ENCODE results near the gene GARIN5A.

Gene GARIN5A

GRCh38 chr19:50516456-50516855 is 39.8 kb upstream of the GARIN5A start:
- TF ChIP-seq CTCF (IDR thresholded peaks at IDR 0.05; ENCODE audit: insufficient read depth, low read length) = no peak
- TF ChIP-seq SPI1 (IDR thresholded peaks at IDR 0.05; ENCODE audit: borderline replicate concordance, low read depth) = no peak
- TF ChIP-seq POLR2AphosphoS5 (IDR thresholded peaks at IDR 0.05; ENCODE audit: low read depth) = no peak
- Histone ChIP-seq H3K27me3 (ENCODE audit: insufficient read depth, poor library complexity, severe bottlenecking) (peaks cover 8% of the 10 kb centered on the region), H3K4me3 (replicated peaks; ENCODE audit: insufficient read depth, low read length) (no peak overlapping the region), H3K27ac (replicated peaks) (no peak overlapping the region)
- DNase-seq (ENCODE audit: low read depth in 1 of 2, low spot score in 1 of 2) = no peak

- H3K27ac ChIP-seq (replicated peaks) = no peak overlapping the region
These were observed 38.5 kb upstream of the GARIN5A start for GRCh38 chr19:50515168-50515561.

GRCh38 chr19:50514346-50515167 is 37.9 kb upstream of the GARIN5A start:
- TF ChIP-seq GABPA (IDR thresholded peaks at IDR 0.05; ENCODE audit: low read depth) (no peak), REST (IDR thresholded peaks at IDR 0.05; ENCODE audit: insufficient replicate concordance, low read depth) (no peak), CTCF (IDR thresholded peaks at IDR 0.05; ENCODE audit: insufficient read depth, low read length) (no peak), POLR2AphosphoS5 (IDR thresholded peaks at IDR 0.05; ENCODE audit: low read depth) (no peak), SPI1 (IDR thresholded peaks at IDR 0.05; ENCODE audit: borderline replicate concordance, low read depth) (no peak)
- H3K27ac ChIP-seq (replicated peaks) = no peak overlapping the region
- H3K27me3 ChIP-seq (ENCODE audit: insufficient read depth, poor library complexity, severe bottlenecking) = peaks cover 8% of the 10 kb centered on the region
- no peak for DNase-seq (ENCODE audit: low read depth in 1 of 2, low spot score in 1 of 2)
- no peak overlapping the region for H3K4me3 ChIP-seq (replicated peaks; ENCODE audit: insufficient read depth, low read length)

More at GRCh38 chr19:50515168-50515561, 38.5 kb upstream of the GARIN5A start:
- no peak for TF ChIP-seq REST (IDR thresholded peaks at IDR 0.05; ENCODE audit: insufficient replicate concordance, low read depth)
- DNase-seq (ENCODE audit: low read depth in 1 of 2, low spot score in 1 of 2) = no peak
- H3K27me3 ChIP-seq (ENCODE audit: insufficient read depth, poor library complexity, severe bottlenecking) = peaks cover 8% of the 10 kb centered on the region
- no peak overlapping the region for H3K4me3 ChIP-seq (replicated peaks; ENCODE audit: insufficient read depth, low read length)

GRCh38 chr19:50513746-50514345 is 37.2 kb upstream of the GARIN5A start, which contains the start of gene ASPDH:
Gene ASPDH, minus strand, starts transcription at chr19:50513913. Its CDS starts 90 bp downstream, at chr19:50513823.
- Histone ChIP-seq H3K27ac (replicated peaks) (no peak within 1 kb of the TSS), H3K4me3 (replicated peaks; ENCODE audit: insufficient read depth, low read length) (no peak within 1 kb of the TSS), H3K27me3 (ENCODE audit: insufficient read depth, poor library complexity, severe bottlenecking) (peaks cover 8% of the 10 kb centered on the region)
- TF ChIP-seq GABPA (IDR thresholded peaks at IDR 0.05; ENCODE audit: low read depth) (no peak), POLR2AphosphoS5 (IDR thresholded peaks at IDR 0.05; ENCODE audit: low read depth) (no peak), CTCF (IDR thresholded peaks at IDR 0.05; ENCODE audit: insufficient read depth, low read length) (no peak), REST (IDR thresholded peaks at IDR 0.05; ENCODE audit: insufficient replicate concordance, low read depth) (no peak), SPI1 (IDR thresholded peaks at IDR 0.05; ENCODE audit: borderline replicate concordance, low read depth) (no peak)
- DNase-seq (ENCODE audit: low read depth in 1 of 2, low spot score in 1 of 2) = no peak

All from HL-60 (cell line).